Measurements from ENCODE around the gene BMP8B. TPM values are rescaled to one million over a fixed set of nuclear protein-coding genes. Genes with fewer than 3 reads are reported as not detected.
A peak's percentile ranks its signal among the peaks of the same experiment; 100 is the strongest.

BMP8B gene
- total RNA-seq, 1 experiment from 2014 or later = 1.7 TPM

GRCh38 chr1:39760074-39761008, 28.3 kb downstream of the BMP8B start:
- no peak for DNase-seq (ENCODE audit: extremely low read depth, low read depth)

DNA sequence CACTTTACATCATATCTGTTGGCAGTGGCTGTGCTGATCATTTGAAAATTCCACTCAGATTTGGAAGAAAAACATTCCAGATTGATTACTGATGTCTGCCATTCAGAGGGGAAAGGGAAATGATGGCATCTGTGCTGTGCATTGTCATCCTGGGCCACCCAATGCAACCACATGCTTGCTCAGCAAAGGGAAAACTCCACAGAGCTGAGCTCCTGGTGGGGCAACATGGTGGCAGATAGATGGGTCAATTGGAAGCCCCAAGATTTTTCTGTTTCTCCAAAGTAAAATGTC, 29.3 kb downstream of the BMP8B start:
- no peak for DNase-seq (ENCODE audit: extremely low read depth, low read depth)

DNA sequence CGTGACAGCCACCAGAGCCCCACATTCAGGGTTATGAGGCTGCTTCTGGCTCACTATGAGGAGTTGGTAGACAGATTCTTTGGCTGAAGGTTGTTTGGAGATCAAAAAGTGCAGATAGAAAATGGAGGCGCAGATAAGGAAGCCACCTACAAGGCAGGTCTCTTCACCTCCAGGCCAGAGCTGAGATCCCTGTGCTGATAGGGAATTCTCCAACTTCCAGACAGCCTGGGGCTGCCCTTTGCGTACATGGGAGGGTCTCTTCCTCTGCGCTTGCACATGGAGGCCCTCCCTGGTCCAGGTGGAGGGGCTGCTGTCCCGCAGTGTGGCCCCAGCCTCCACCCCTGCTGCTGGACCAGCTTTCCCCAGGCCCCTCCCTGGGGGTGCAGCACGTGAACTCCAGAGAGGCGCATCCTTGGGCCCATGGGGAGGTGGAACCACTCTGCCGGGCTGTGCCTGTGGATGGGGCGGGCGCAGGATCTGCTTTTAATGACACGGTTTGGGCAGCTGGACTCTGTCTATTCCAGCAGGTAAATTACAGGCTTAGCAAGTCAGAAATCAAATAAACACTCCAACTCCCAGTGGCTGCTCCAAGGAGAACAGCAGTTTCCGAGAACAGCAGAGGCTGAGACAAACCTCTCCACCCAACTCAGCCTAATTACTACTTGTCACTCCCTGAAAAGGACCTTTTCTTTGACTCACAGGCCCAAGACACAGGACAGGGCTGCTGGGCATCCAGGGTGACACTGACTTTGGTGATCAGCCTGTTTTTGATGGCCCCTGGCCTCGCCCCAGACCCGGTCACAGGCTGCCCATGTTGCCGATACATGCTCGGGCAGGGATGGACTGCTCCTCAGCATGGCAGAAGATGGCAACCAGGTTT, 29.9 kb downstream of the BMP8B start:
- no peak for DNase-seq (ENCODE audit: extremely low read depth, low read depth)

DNA sequence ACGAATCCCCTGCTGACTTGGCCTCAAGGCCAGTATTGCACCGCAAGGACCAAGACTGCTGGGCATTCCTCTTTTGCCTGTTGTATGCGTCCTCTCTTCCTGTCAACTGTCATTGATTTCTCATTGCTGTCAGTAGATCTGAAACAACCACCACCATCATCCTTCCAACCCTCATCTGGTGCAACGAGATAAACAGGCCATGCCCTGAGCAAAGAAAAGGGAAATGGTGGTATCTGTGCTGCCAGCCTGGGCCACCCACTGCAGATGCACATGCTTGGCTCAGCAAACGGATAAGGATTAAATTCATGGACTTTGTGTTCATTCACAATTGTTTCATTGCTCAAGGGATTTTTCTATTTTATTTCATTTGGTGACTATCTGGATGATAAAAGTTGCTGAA, 31.2 kb downstream of the BMP8B start:
- DNase-seq (ENCODE audit: extremely low read depth, low read depth) = no peak

- DNase-seq (ENCODE audit: extremely low read depth, low read depth) = no peak
These were observed 32.6 kb downstream of the BMP8B start for GRCh38 chr1:39755965-39756659.

DNA sequence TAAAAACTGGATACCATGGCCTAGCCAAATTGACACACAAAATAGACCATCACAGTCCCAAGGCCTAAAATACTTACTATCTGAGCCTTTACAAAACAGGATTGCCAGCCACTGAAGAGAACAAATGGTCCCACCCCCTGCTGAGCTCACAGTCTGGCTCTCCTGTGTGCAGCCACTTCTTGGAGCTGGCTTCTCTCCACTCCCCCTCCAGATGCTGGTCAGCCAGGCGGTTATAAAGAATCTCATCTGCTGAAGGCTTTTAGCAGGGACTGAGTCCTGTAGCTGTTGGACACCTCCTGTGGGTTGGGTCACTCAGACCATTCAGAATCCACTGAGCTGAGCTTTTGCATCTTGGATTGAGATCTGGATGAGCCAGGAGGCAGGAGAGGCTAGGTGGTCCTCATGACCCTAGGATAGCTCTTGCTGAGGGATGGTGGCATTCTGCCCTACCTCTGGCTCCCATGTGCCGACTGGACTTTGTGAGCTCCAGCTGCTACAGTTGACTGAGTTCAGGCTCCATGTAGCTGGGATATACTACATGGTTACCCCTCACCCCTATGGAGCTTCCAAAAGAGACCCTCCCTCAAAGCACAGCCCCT, 33.7 kb downstream of the BMP8B start:
- DNase-seq (ENCODE audit: extremely low read depth, low read depth) = no peak

- DNase-seq (ENCODE audit: extremely low read depth, low read depth) = no peak
These were observed 34.6 kb downstream of the BMP8B start for GRCh38 chr1:39754026-39754570.

- DNase-seq (ENCODE audit: extremely low read depth, low read depth) = no peak
These were observed 35.3 kb downstream of the BMP8B start for GRCh38 chr1:39753132-39754025.

DNA sequence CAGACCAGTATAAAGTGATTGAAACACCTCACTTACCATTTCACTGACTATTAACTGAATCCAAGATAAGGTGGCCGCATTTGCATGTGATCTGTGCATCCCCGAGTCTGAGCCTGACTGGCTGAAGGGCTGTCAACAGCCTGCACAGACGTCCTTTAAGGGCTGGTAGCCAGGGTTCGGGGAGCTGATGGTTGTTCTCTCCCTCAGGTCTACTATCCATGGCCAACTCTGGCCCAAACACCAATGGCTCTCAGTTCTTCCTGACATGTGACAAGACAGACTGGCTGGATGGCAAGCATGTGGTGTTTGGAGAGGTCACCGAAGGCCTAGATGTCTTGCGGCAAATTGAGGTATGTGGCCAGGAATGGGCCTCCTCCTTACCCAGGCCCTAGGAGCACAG, 36.0 kb downstream of the BMP8B start:
- DNase-seq (ENCODE audit: extremely low read depth, low read depth) = no peak

DNA sequence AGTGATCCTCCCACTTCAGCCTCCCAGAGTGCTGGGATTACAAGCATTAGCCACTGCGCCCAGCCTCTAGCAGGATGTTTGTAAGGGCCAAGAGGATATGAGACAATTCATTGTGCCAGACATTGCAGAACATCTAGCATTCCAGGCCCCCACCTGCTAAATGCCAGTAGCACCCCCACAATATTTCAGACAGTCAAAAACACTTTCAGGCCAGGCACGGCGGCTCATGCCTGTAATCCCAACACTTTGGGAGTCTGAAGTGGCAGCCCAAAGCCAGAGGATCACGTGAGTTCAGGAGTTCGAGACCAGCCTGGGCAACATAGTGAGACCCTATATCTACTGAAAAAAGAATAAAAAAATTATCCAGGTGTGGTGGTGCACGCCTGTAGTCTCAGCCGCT, 37.1 kb downstream of the BMP8B start:
- no peak for DNase-seq (ENCODE audit: extremely low read depth, low read depth)

DNA sequence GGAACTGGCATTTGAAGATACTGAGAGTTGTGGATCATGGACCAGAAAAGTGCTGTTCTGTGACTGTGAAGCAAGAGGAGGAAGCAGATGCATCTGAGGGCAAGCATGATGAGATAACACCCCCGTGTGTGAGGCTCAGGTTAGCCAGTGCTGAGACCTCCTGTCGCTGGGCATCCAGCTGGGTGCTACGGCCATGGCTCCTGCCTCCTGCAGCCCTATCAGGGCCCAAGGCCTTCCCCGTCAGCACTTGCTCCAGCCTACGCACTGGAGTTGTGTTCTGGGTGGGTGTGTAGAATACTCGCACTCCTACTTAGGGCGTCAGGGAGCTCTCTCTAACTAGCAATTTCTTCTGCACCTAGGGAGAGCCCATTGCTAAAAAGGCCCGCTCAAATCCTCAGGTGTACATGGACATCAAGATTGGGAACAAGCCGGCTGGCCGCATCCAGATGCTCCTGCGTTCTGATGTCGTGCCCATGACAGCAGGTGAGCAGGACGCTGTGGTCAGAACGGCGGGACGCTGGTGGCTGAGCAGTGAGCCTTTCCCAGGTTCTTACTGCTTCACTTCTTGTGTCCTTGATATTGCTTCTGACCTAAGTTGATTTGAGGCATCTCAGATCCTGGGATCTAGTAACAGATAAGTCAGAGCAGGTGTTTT, 43.5 kb downstream of the BMP8B start:
- no peak for DNase-seq (ENCODE audit: extremely low read depth, low read depth)

DNA sequence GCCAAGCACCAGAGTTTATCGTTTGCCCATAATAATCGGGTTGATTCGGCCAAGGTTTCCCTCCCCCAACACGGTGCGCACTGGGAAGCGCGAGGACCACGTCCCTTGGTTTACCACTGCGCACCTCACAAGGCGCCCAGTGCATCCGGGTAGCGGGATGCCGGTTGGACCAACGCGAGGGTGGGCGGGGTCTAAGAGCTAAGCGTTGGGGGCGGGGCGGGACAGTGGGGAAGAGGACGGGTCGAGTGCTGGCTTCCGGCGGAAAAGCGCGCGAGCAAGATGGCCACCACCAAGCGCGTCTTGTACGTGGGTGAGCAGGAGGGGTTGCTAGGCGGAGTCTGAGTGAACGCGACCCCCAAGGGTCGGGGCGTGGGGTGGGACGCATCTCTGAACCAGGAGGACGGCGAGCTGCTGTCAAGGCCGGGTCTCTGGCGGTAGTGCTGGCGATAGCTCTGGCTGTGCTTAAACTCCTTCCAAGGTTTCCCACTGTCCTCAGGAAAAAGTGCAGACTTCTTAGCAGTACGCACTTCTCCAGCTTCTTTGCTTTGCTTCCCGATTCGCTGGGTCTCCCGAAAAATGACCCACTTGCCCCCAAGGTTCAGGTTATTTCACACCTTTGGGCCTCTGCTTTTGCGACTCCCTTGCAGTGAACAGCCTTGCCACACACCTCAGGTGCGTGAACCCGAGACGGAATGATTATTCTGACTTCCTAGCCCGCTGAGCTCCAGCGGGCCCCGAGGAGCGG, 49.9 kb downstream of the BMP8B start, which contains the start of gene PPIE:
TSS of gene PPIE (plus strand) at position 261 of the 745 bp plus-strand sequence. CDS start at position 280, 19 bp downstream.
- peak; percentile 85 for DNase-seq (ENCODE audit: extremely low read depth, low read depth)

DNA sequence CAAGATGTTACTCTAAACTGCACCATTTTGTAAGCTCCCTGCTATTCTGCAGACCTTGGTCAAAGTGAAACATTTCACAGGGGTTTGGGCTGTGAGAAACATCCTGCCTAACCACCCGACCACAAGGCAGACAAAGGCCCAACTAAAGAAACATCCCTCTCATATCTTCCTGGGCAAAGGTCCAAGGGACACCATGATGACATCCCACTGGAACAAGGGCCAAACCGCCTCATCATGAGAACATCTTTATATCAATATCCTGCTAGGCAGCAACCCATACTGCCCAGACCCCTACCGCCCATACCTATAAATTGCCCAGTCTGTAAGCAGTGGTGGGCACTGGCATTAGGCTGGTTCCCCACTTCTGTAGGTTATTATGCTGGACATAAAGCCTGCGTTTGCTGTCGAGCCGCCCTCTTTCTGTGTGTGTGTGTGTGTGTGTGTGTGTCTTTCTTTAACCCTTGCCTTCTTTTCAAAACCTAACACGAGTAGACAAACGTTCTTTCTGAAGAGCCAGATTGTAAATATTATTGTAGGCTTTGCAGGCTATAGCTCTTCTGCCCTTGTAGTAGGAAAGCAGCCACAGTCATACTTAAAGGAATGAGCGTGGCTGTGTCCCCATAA, 51.0 kb downstream of the BMP8B start:
- no peak for DNase-seq (ENCODE audit: extremely low read depth, low read depth)

DNA sequence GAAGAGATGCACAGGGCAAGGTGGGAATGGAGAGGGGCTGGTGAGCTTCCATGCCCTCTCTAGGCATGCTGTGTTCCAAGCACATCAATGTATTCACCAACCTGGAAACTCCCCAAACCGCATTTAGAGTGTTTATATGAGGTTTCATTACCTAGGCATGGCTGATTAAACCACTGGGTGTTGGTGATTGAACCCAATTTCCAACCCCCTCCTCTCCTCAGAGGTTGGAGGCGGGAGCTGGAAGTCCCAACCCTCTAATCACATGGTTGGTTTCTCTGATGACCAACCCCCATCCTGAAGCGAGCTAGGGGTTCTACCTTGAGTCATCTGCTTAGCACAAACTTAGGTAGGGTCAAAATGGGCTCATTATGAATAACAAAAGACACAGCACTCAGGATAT, 52.9 kb downstream of the BMP8B start:
- no peak for DNase-seq (ENCODE audit: extremely low read depth, low read depth)

- DNase-seq (ENCODE audit: extremely low read depth, low read depth) = no peak
These were observed 55.5 kb downstream of the BMP8B start for GRCh38 chr1:39733161-39733560.

DNA sequence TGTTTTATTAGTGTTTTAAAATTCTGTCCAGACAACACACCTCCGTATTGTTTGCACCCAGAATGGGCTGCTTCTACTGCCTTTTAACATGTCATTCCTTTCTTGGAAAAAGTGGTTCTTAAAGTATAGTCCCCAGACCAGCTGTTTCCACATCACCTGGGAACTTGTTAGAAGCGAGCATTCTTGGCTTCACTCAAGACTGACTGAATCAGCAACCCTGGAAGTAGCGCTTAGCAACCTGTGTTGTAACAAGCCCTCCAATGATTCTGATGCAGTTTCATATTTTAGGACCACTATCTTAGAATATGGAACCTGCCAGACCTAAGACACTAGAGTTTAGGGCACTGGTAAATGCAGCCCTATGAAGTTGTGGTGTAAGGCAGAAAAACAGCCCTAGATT, 55.9 kb downstream of the BMP8B start:
- DNase-seq (ENCODE audit: extremely low read depth, low read depth) = no peak

DNA sequence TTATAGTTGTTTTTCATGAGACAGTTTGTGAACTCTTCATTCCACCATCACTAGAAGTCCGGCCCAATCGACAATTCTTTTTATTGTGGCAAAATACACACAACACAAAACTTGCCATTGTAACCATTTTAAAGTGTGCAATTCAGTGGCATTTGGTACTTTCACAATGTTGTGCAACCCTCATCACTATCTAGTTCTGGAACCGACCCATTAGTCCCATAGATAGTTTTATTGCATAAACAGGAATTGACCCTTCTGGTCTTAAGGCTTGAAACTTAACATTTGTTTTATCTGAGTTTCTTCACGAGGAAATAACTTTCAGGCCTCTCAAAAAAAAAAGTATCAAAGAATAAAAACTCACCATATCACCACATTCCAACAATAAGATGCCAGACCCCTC, 58.8 kb downstream of the BMP8B start:
- DNase-seq (ENCODE audit: extremely low read depth, low read depth) = no peak

DNA sequence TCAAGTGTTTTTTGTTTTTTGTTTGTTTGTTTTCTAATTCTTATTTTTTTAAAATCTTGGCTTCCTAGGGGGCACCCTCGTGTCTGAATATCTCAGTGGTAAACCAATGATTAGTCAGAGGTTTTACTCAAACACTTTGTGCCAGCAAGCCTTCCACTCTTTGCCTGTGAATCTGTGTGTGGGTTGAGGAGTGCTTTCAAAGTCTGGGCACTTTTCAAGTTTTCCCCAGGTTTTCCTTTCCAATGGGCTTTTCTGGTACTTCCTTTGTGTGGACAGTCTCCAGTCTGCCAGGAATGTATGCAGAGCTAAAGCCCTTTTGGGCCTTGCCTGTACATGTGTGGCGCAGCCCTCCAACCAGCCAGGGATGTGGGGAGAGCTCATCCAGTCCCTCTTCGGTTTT, 59.6 kb downstream of the BMP8B start:
- DNase-seq (ENCODE audit: extremely low read depth, low read depth) = no peak
